Stimulated activated CD4-positive, alpha-beta T cell treated with anti-CD3 and anti-CD28 coated beads, Interleukin-2, amount 100 ng/mL, for 48 hours (primary cell): Measurements from ENCODE around the gene NKAIN2.
"Not testable (repeated sequence)": the region's sequence is repeated elsewhere in the genome, so short reads cannot be mapped to it uniquely, and the experiment has no call there.

Experiments used
- DNase-seq, 2 donors: peaks; one replicate each; pipeline ENCODE4 v3.0.0-alpha.2; 2020

Gene NKAIN2

DNA sequence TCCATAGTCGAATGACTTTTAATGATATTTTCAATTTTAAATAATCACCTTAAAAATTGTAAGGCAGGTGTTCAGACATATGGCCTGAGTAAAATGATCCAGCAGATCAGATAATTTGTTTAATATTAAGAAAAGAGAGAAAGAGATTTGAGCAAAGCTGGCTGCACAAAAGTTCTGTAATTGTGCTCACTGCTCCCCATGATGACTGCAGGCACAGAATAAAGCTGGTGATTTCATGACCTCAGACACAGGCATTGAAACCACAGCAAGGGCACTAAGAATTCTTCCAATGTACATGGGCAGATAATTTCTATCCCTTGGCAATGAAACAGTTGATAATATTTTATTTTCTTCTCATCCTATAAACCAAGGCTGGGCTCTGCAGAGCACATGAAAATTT is 553.1 kb downstream of the NKAIN2 start:
- no peak for DNase-seq

DNA sequence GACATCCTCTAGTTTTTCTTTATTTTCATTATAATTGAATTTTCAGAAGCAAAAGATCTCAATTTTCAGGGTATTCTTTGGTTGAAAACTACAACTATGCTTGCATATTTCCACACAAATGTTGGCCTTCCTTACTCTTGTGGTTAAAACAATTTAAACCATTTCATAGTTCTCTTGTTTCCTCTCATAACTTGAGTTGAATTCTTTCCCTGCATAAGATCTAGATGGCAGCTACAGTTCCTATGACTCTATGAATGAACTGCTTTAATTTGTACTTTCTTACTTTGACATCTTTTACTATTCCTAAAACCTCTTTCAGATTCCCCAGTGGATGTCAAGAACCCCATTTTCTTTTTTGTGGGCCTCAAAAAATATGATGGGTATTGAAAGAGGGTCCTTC is 564.5 kb downstream of the NKAIN2 start:
- DNase-seq: no peak

- no peak for DNase-seq
Measured at GRCh38 chr6:124371974-124372475, 568.4 kb downstream of the NKAIN2 start.

DNA sequence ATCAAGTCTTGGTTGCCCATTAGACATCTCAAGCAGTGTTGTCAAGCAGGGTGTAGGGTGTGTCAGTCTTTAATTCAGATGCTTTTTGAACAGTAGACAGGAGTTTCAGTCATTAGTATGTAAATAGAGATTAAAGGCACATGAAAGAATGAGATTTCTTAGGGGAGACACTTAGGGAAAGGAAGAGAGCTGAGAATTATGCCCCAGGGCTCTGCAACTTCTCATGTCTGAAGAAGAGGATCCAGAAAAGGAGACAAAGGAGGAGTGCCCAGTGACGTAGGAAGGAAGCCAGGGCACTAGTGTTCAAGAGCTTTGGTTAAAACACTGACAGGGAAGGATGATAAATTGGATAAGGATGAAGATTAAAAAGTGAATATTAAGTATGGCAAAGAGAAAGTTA is 569.7 kb downstream of the NKAIN2 start:
- DNase-seq: no peak

GRCh38 chr6:124389127-124389526 is 585.5 kb downstream of the NKAIN2 start:
- no peak for DNase-seq

DNA sequence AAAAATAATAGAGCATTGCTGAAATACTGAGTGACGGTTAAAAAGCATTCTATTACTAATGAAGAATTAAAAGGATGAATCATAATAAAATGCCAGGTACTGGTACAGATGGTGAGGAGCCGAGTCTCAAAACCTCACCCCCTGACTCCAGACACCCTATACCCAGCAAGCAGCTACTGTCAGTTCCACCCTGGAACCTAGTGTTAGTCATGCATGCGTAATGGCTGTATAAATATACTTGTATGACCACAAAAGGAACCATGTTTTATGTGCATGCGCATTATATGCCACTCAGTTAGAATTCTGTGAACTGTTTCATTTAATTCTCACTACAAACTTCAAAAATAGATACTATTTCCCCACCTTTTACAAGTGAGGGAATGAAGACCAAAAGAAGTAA is 589.9 kb downstream of the NKAIN2 start:
- no peak for DNase-seq

DNA sequence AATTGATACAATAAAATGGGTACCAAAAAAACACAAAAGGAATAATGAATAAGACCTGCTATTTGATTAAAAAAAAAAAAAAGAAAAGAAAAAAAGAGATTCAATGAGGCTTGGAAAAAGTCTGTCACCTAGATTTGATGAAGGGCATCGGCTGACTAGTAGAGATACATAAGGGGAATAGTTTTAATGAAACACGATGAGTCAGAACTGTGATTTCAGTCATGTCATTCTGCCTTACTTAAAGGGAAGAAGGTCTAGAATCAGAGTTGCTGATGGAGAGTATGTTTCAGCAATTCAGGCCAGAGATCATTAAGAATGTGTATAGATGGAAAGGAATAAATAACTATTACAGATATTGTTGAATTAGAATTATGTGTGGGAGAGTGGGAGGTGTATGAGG is 592.7 kb downstream of the NKAIN2 start:
- DNase-seq: no peak

- no peak for DNase-seq
Measured at GRCh38 chr6:124400261-124400999, 596.8 kb downstream of the NKAIN2 start.

GRCh38 chr6:124410425-124410824 is 606.8 kb downstream of the NKAIN2 start:
- not testable (repeated sequence) for DNase-seq

DNA sequence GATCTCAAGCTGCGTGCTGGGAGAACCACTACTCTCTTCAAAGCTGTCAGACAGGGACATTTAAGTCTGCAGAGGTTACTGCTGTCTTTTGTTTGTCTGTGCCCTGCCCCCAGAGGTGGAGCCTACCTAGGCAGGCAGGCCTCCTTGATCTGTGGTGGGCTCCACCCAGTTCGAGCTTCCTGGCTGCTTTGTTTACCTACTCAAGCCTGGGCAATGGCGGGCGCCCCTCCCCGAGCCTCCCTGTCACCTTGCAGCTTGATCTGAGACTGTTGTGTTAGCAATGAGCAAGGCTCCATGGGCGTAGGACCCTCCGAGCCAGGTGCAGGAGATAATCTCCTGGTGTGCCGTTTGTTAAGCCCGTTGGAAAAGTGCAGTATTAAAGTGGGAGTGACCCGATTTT is 609.0 kb downstream of the NKAIN2 start:
- not testable (repeated sequence) for DNase-seq

- no peak for DNase-seq
Measured at GRCh38 chr6:124420116-124420840, 616.6 kb downstream of the NKAIN2 start.

DNA sequence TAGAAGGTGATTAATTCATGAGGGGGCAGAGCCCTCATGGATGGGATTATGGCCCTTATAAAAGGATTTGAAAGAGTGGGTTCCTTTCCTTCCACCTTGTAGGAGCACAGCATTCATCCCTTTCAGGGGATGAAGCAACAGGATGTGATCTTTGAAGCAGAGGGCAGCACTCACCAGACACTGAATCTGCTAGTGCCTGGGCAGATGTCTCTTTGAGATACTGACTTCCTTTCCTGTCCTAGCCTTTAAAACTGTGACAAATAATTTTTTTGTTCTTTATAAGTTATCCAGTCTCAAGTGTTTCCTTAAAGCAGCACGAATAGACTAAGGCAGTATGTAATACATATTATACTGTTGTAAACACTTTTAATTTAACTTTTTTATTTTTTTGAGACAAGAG is 620.0 kb downstream of the NKAIN2 start:
- DNase-seq: no peak

- no peak for DNase-seq
Measured at GRCh38 chr6:124430740-124431318, 627.2 kb downstream of the NKAIN2 start.

DNA sequence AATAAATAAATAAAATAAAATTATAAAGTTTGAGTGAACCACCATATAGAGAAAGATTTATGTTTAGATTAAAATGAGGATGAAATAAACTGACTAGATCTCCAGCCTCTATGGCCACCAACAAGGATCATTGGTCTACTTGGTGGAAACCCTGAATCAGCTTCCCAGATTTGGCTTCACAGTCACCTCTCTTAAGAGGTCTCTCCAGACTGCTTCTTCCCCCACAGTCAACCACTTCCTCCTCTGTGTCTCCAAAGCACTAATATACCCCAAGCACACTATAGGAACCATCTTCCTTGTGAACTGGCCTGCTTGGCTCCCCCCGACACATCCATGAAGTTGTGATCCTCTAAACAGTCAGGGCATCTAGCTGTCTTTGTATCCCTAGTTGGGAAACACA is 629.0 kb downstream of the NKAIN2 start:
- no peak for DNase-seq

GRCh38 chr6:124433387-124434160 is 629.9 kb downstream of the NKAIN2 start:
- DNase-seq: no peak

GRCh38 chr6:124434421-124434820 is 630.8 kb downstream of the NKAIN2 start:
- DNase-seq: no peak

- DNase-seq: no peak
Measured at GRCh38 chr6:124436803-124437202, 633.1 kb downstream of the NKAIN2 start.

DNA sequence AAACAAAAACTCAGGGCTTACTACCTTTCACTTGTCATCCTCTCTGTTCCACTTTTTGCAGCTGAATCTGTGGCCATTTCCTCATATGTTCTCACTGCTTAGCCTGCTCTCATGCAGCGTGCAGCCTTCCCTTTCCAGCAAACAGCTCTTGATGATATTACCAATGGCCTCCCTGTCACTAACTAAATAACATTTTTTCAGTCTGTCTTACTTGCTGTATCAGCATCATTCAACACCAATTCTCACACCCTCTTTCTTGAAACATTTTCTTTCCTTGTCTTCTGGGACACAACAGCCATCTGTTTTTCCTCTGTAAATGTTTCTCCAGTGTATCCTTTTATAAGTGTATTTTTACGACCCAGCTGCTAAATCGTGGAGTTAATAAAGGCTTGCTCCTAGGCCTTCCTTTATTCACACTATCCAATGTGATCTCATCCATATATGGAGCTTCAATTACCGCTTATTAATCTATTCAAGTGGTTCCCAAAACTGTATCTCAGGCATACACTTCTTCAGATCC is 634.9 kb downstream of the NKAIN2 start:
- no peak for DNase-seq

GRCh38 chr6:124441450-124441849 is 637.8 kb downstream of the NKAIN2 start:
- no peak for DNase-seq

- DNase-seq: no peak
Measured at GRCh38 chr6:124443541-124443940, 639.9 kb downstream of the NKAIN2 start.

DNA sequence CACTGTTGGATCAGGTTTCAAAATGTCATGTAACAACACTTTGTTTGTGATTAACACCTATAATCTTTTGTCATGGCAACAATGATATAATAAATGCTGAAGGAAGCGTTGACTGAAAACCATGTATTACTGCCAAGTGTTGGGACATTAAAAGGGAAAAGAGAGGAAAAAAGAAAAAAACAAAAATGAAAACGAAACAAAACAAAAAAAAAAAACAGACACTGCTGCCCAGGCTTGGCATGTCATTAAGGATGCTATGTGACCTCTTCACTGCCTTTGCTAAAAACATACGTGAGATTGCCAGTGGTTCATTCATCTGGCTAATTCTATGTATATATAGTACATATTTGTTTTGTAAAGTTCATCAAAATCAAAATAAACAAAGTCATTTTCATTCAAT is 641.9 kb downstream of the NKAIN2 start:
- no peak for DNase-seq

GRCh38 chr6:124446961-124447360 is 643.3 kb downstream of the NKAIN2 start:
- no peak for DNase-seq

GRCh38 chr6:124459268-124459667 is 655.6 kb downstream of the NKAIN2 start:
- DNase-seq: no peak
